Gastrocnemius medialis (tissue), 4 donors: ENCODE data around the gene ATP2B1.

Experiments used
- CTCF ChIP-seq, 5 experiments: fragments of 450-650 bp in 3 of 5; fragments of 200-600 bp in 2 of 5; sonication (generic) in 2 of 5; IDR thresholded peaks in 4 of 5; conservative IDR thresholded peaks in 1 of 5; 1 replicate in 4 of 5; 2 replicates in 1 of 5; pipeline ENCODE4 v1.5.1; 2016 to 2019; ENCODE audit warnings: antibody characterized with exemption in 5 of 5, mild to moderate bottlenecking in 3 of 5, moderate library complexity in 3 of 5
- POLR2A ChIP-seq, 2 donors: fragments of 450-650 bp; IDR thresholded peaks; one replicate each; pipeline ENCODE4 v1.6.1; 2017; ENCODE audit warnings: antibody characterized with exemption in 2 of 2, mild to moderate bottlenecking in 2 of 2, moderate library complexity in 2 of 2

DNA sequence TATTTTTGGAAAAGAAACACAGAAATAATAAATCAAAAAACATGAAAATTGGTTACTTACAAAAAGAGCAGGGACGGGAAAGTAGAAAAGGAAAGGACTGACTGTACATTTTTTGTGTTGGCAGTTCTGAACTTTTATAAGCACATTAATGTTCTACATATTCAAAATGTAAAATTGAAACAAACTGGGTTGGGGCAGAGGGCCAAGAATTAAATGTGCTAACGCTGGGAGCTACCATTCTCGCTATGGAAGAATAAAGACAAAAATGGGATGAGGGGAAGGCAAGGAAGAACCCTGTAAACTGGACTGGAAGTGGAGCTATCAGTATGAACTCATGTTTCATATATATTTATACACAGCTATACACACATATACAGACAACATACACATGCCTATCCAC, 24.5 kb downstream of the ATP2B1 start:
- TF ChIP-seq CTCF (IDR thresholded peaks at IDR 0.05 in 4 of 5, conservative IDR thresholded peaks at IDR 0.05 in 1 of 5), result no peak
- no peak for TF ChIP-seq POLR2A (IDR thresholded peaks at IDR 0.05)
